ENCODE results near the gene FOSL2. TPM values are rescaled to one million over a fixed set of nuclear protein-coding genes. Genes with fewer than 3 reads are reported as not detected.

FOSL2 gene
- total and polyA plus RNA-seq, 10 of the 15 experiments (the other 5 are each of a cell fraction or from before 2014, with no cell fraction given) = 0.05 to 1.3 (median 0.34) TPM

DNA sequence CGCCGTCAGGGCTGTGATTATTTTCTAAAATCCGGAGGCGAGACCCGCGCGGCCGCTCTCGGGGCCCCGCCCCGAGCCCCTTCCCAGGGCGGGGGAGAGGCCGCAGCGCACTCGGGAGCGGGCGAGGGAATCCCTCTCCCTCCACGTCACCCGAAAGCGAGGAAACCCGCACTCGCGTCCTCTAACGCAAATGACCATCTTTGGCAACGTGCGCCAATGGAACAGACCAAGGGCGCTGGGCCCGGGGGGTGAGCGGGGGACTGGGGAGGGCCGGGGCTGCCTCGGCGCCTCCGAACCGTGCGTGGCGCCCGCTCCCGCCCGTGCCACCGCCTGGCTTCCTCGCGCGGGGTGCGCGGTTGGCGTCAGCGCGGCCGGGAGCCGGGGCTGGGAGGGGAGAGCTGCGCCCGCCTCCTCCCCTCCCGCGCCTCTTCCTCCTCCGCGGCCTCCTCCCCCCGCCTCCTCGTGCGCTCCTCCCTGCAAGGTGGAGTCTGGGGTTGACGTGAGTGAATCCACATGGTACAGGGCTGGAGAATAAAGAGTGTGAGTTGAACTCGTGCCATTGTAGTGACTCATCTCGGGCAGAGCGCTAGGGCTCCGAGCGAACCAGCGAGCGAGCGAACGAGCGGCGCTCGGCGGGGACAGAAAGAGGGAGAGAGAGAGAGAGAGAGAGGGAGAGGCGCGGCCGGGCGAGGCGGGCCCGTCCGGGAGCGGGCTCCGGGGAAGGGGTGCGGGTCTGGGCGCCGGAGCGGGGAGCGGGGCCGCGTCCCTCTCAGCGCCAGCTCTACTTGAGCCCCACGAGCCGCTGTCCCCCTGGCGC is at the start of gene FOSL2 (continued):
- TF ChIP-seq SUPT20H (IDR thresholded peaks at IDR 0.05; ENCODE audit: borderline replicate concordance, control insufficient read depth, low read depth, low read length) (no peak), IRF4 (IDR thresholded peaks at IDR 0.05; ENCODE audit: low read depth, low read length) (0 out of 2 replicates have a peak, but pooled peaks have one; percentile 36), MXI1 (IDR thresholded peaks at IDR 0.05; ENCODE audit: low read depth, low read length) (peak; percentile 94), CHD4 (IDR thresholded peaks at IDR 0.05) (no peak), BCL11A (IDR thresholded peaks at IDR 0.05; ENCODE audit: low read depth, low read length) (no peak), TCF12 (IDR thresholded peaks at IDR 0.05; ENCODE audit: low read depth, low read length) (peak; percentile 73), PAX8 (IDR thresholded peaks at IDR 0.05) (no peak), ZSCAN29 (IDR thresholded peaks at IDR 0.05) (0 out of 2 replicates have a peak, but pooled peaks have one; percentile 27), POLR2A (IDR thresholded peaks at IDR 0.05; ENCODE audit: low read depth, low read length) (peak; percentile 93), BHLHE40 (IDR thresholded peaks at IDR 0.05; ENCODE audit: borderline replicate concordance in 1 of 2, low read depth in 2 of 2, low read length in 1 of 2) (peak; percentile 87 to 95), STAT3 (IDR thresholded peaks at IDR 0.05; ENCODE audit: low read depth, low read length) (no peak), NR2C2 (IDR thresholded peaks at IDR 0.05; ENCODE audit: borderline replicate concordance, control insufficient read depth, insufficient read length, low read depth) (no peak), NFYB (IDR thresholded peaks at IDR 0.05; ENCODE audit: insufficient read depth, low read depth, low read length) (no peak), MEF2B (IDR thresholded peaks at IDR 0.05; ENCODE audit: partially characterized antibody, poor library complexity, severe bottlenecking) (no peak), SP1 (IDR thresholded peaks at IDR 0.05; ENCODE audit: low read depth, low read length) (peak; percentile 52), RFX5 (IDR thresholded peaks at IDR 0.05; ENCODE audit: low read depth, low read length) (no peak), RAD21 (IDR thresholded peaks at IDR 0.05; ENCODE audit: insufficient read depth, low read depth, low read length) (no peak), HCFC1 (IDR thresholded peaks at IDR 0.05; ENCODE audit: low read length) (peak; percentile 25; the same call in 1 of the 2 replicates), JUND (IDR thresholded peaks at IDR 0.05; ENCODE audit: low read depth, low read length) (peak; percentile 76), ZNF207 (IDR thresholded peaks at IDR 0.05; ENCODE audit: borderline replicate concordance) (no peak), ESRRA (IDR thresholded peaks at IDR 0.05; ENCODE audit: low read length) (no peak), RELA (IDR thresholded peaks at IDR 0.05; ENCODE audit: borderline replicate concordance, partially characterized antibody) (no peak), CREB1 (IDR thresholded peaks at IDR 0.05; ENCODE audit: low read depth) (peak; percentile 89), FOXK2 (IDR thresholded peaks at IDR 0.05) (peak; percentile 73), ZBED1 (IDR thresholded peaks at IDR 0.05; ENCODE audit: borderline replicate concordance) (no peak), EGR1 (IDR thresholded peaks at IDR 0.05; ENCODE audit: borderline replicate concordance in 1 of 2, low read depth in 2 of 2, low read length in 2 of 2) (peak in 1 of 2 experiments; percentile 73; a peak in 2 of 3 replicates)
- TF ChIP-seq, protein P1, sequence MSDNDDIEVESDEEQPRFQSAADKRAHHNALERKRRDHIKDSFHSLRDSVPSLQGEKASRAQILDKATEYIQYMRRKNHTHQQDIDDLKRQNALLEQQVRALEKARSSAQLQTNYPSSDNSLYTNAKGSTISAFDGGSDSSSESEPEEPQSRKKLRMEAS (IDR thresholded peaks at IDR 0.05; ENCODE audit: low read depth, low read length) = peak; percentile 81
- TF ChIP-seq, protein P2, sequence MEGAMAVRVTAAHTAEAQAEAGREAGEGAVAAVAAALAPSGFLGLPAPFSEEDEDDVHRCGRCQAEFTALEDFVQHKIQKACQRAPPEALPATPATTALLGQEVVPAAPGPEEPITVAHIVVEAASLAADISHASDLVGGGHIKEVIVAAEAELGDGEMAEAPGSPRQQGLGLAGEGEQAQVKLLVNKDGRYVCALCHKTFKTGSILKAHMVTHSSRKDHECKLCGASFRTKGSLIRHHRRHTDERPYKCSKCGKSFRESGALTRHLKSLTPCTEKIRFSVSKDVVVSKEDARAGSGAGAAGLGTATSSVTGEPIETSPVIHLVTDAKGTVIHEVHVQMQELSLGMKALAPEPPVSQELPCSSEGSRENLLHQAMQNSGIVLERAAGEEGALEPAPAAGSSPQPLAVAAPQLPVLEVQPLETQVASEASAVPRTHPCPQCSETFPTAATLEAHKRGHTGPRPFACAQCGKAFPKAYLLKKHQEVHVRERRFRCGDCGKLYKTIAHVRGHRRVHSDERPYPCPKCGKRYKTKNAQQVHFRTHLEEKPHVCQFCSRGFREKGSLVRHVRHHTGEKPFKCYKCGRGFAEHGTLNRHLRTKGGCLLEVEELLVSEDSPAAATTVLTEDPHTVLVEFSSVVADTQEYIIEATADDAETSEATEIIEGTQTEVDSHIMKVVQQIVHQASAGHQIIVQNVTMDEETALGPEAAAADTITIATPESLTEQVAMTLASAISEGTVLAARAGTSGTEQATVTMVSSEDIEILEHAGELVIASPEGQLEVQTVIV (IDR thresholded peaks at IDR 0.05; ENCODE audit: borderline replicate concordance, partially characterized antibody) = no peak
- TF ChIP-seq, protein P3, sequence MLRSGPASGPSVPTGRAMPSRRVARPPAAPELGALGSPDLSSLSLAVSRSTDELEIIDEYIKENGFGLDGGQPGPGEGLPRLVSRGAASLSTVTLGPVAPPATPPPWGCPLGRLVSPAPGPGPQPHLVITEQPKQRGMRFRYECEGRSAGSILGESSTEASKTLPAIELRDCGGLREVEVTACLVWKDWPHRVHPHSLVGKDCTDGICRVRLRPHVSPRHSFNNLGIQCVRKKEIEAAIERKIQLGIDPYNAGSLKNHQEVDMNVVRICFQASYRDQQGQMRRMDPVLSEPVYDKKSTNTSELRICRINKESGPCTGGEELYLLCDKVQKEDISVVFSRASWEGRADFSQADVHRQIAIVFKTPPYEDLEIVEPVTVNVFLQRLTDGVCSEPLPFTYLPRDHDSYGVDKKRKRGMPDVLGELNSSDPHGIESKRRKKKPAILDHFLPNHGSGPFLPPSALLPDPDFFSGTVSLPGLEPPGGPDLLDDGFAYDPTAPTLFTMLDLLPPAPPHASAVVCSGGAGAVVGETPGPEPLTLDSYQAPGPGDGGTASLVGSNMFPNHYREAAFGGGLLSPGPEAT (IDR thresholded peaks at IDR 0.05; ENCODE audit: low read depth) = 0 out of 2 replicates have a peak, but pooled peaks have one; percentile 20

Measured in GM12878 (cell line).